GM23248 (cell line): ENCODE measurements around the gene SPP1. TPM values are rescaled to one million over a fixed set of nuclear protein-coding genes. Genes with fewer than 3 reads are reported as not detected.

Experiments used
- DNase-seq: peaks from one replicate; pipeline ENCODE4 v3.0.0-alpha.2; 2015
- H2AFZ ChIP-seq: fragments of 200-600 bp; sonication (generic); 2 replicates; pipeline ENCODE4 v1.6.1; 2016; ENCODE audit warnings: antibody characterized with exemption
- H3F3A ChIP-seq: fragments of 200-600 bp; sonication (generic); 2 replicates; pipeline ENCODE4 v1.6.1; 2016; ENCODE audit warnings: mild to moderate bottlenecking, antibody characterized with exemption, mixed run types; ENCODE audit not compliant: insufficient read depth
- H3K27ac ChIP-seq: fragments of 200-600 bp; sonication (generic); 2 replicates; pipeline ENCODE4 v1.5.1; 2016; ENCODE audit warnings: mild to moderate bottlenecking
- H3K27me3 ChIP-seq: fragments of 200-600 bp; sonication (generic); replicated peaks from 2 replicates; pipeline ENCODE4 v1.6.1; 2016; ENCODE audit warnings: mild to moderate bottlenecking; ENCODE audit not compliant: insufficient read depth
- H3K36me3 ChIP-seq: fragments of 200-600 bp; sonication (generic); 2 replicates; pipeline ENCODE4 v1.6.1; 2016; ENCODE audit warnings: low read depth, mild to moderate bottlenecking
- H3K4me1 ChIP-seq: fragments of 200-600 bp; sonication (generic); 2 replicates; pipeline ENCODE4 v1.6.1; 2016; ENCODE audit warnings: mild to moderate bottlenecking; ENCODE audit not compliant: insufficient read depth
- H3K4me2 ChIP-seq: fragments of 200-600 bp; sonication (generic); one replicate; pipeline ENCODE4 v1.6.1; 2016; ENCODE audit warnings: mild to moderate bottlenecking; ENCODE audit not compliant: unreplicated experiment
- H3K4me3 ChIP-seq: fragments of 200-600 bp; sonication (generic); 2 replicates; pipeline ENCODE4 v1.5.1; 2016; ENCODE audit warnings: mild to moderate bottlenecking
- H3K79me2 ChIP-seq: fragments of 200-600 bp; sonication (generic); 2 replicates; pipeline ENCODE4 v1.6.1; 2016; ENCODE audit warnings: mild to moderate bottlenecking; ENCODE audit not compliant: insufficient read depth
- H3K9ac ChIP-seq: fragments of 200-600 bp; sonication (generic); 2 replicates; pipeline ENCODE4 v1.6.1; 2016; ENCODE audit warnings: mild to moderate bottlenecking
- H3K9me2 ChIP-seq: fragments of 200-600 bp; sonication (generic); 2 replicates; pipeline ENCODE4 v1.6.1; 2016; ENCODE audit warnings: mixed run types, mild to moderate bottlenecking, moderate library complexity; ENCODE audit not compliant: insufficient read depth
- H3K9me3 ChIP-seq: fragments of 200-600 bp; sonication (generic); one replicate; pipeline ENCODE4 v1.6.1; 2017; ENCODE audit warnings: low read depth
- H4K20me1 ChIP-seq: fragments of 200-600 bp; sonication (generic); 2 replicates; pipeline ENCODE4 v1.6.0; 2016; ENCODE audit not compliant: insufficient read depth
- EZH2 ChIP-seq: fragments of 200-600 bp; sonication (generic); IDR thresholded peaks from 2 replicates; pipeline ENCODE4 v1.6.1; 2018; ENCODE audit warnings: antibody characterized with exemption, mild to moderate bottlenecking; ENCODE audit not compliant: insufficient read depth, poor library complexity, severe bottlenecking
- EZH2phosphoT487 ChIP-seq: fragments of 200-600 bp; sonication (generic); IDR thresholded peaks from 2 replicates; pipeline ENCODE4 v1.6.1; 2018; ENCODE audit warnings: antibody characterized with exemption, moderate library complexity, mild to moderate bottlenecking, low read depth; ENCODE audit not compliant: insufficient read depth
- WGBS, 2 experiments: methylation state at CpG; one replicate each; pipeline ENCODE4 v1.1.6; 2015 to 2017; ENCODE audit warnings: low lambda C conversion rate in 2 of 2, low coverage in 1 of 2; ENCODE audit errors: missing lambda C conversion rate in 2 of 2; 5-methylcytosine and 5-hydroxymethylcytosine counted together
- in situ Hi-C: fragments of 300-500 bp; cut with MboI; formaldehyde crosslinking; loops from 2 replicates; pipeline ENCODE4 v1.15.0; 2020
- polyA plus RNA-seq: library from polyadenylated mRNA; unstranded; fragments of >200 nt; fragmentation: Nextera tagmentation; extraction: Ambion mirVana; gene quantifications from 2 replicates; pipeline ENCODE4 v1.2.1, GENCODE V29; 2016
- small RNA-seq: library from RNA; depleted of rRNA; stranded (forward); fragments of <200 nt; gene quantifications from one replicate; pipeline ENCODE3, GENCODE V24; 2014; ENCODE audit warnings: low read depth, low replicate concordance
- total RNA-seq: library from RNA; depleted of rRNA; stranded (reverse); fragments of >200 nt; shearing (Covaris generic); gene quantifications from 2 replicates; pipeline ENCODE4 v1.2.3, GENCODE V29; 2014; rRNA removed

The SPP1 gene
- total and polyA plus RNA-seq, 2 experiments from 2014 or later, result 3.1 to 3.5 TPM

GRCh38 chr4:88027611-88028608, 52.4 kb downstream of the SPP1 start:
- WGBS, 2 experiments, result 25 to 32% methylated on average over 4 of the region's 4 CpGs
- peaks cover 32% of the 10 kb centered on the region for H3F3A ChIP-seq
- peak; percentile 90 for DNase-seq
- peak overlapping the region; percentile 81 for H3K27ac ChIP-seq
- peaks cover 17% of the 10 kb centered on the region for H3K36me3 ChIP-seq
- TF ChIP-seq EZH2 (no peak), EZH2phosphoT487 (no peak)
- no peaks in the 10 kb centered on the region for H4K20me1 ChIP-seq
- H3K4me2 ChIP-seq, result peak overlapping the region; percentile 56
- H3K4me1 ChIP-seq, result peaks cover 29% of the 10 kb centered on the region
- H3K4me3 ChIP-seq, result peak overlapping the region; percentile 35
- no peaks in the 10 kb centered on the region for H3K27me3 ChIP-seq
- no peaks in the 10 kb centered on the region for H3K9me2 ChIP-seq
- in situ Hi-C loops, result loop anchor here (25.0 kb wide), 1 partner anchor 484 kb away; the partner anchor contains the start of gene PYURF
- peak overlapping the region; percentile 40 for H3K9ac ChIP-seq
- H2AFZ ChIP-seq, result no peak overlapping the region
- H3K79me2 ChIP-seq, result peaks cover 84% of the 10 kb centered on the region
- no peaks in the 10 kb centered on the region for H3K9me3 ChIP-seq

GRCh38 chr4:88028946-88029345, 53.4 kb downstream of the SPP1 start:
- H4K20me1 ChIP-seq, result no peaks in the 10 kb centered on the region
- in situ Hi-C loops, result loop anchor here (25.0 kb wide), 1 partner anchor 483 kb away; the partner anchor contains the start of gene PYURF
- H2AFZ ChIP-seq, result no peak overlapping the region
- no peaks in the 10 kb centered on the region for H3K27me3 ChIP-seq
- H3K4me2 ChIP-seq, result peak overlapping the region; percentile 56
- H3K9ac ChIP-seq, result no peak overlapping the region
- peaks cover 21% of the 10 kb centered on the region for H3K36me3 ChIP-seq
- H3F3A ChIP-seq, result peaks cover 32% of the 10 kb centered on the region
- WGBS, 2 experiments, result 96 to 98% methylated on average over 3 of the region's 3 CpGs
- H3K27ac ChIP-seq, result peak overlapping the region; percentile 81
- H3K79me2 ChIP-seq, result peaks cover 78% of the 10 kb centered on the region
- no peaks in the 10 kb centered on the region for H3K9me2 ChIP-seq
- no peak overlapping the region for H3K4me3 ChIP-seq
- H3K9me3 ChIP-seq, result no peaks in the 10 kb centered on the region
- H3K4me1 ChIP-seq, result peaks cover 29% of the 10 kb centered on the region
- TF ChIP-seq EZH2phosphoT487, result no peak
- TF ChIP-seq EZH2, result no peak
- DNase-seq, result no peak

- in situ Hi-C loops, result loop anchor here (25.0 kb wide), 1 partner anchor 483 kb away; the partner anchor contains the start of gene PYURF
- peaks cover 21% of the 10 kb centered on the region for H3K36me3 ChIP-seq
- no peak overlapping the region for H3K9ac ChIP-seq
- H3F3A ChIP-seq, result peaks cover 32% of the 10 kb centered on the region
- no peak overlapping the region for H3K4me2 ChIP-seq
- no peak overlapping the region for H2AFZ ChIP-seq
- TF ChIP-seq EZH2phosphoT487 (no peak), EZH2 (no peak)
- no peak overlapping the region for H3K4me3 ChIP-seq
- H3K27me3 ChIP-seq, result no peaks in the 10 kb centered on the region
- DNase-seq, result peak; percentile 32
- peaks cover 29% of the 10 kb centered on the region for H3K4me1 ChIP-seq
- no peaks in the 10 kb centered on the region for H4K20me1 ChIP-seq
- H3K27ac ChIP-seq, result peak overlapping the region; percentile 22; the same call in 1 of the 2 replicates
- 69 to 74% methylated on average over 3 of the region's 3 CpGs for WGBS, 2 experiments
- H3K79me2 ChIP-seq, result peaks cover 82% of the 10 kb centered on the region
- H3K9me2 ChIP-seq, result no peaks in the 10 kb centered on the region
- H3K9me3 ChIP-seq, result no peaks in the 10 kb centered on the region
Measured at GRCh38 chr4:88029556-88029955, 54.0 kb downstream of the SPP1 start.

GRCh38 chr4:88030565-88031310, 55.2 kb downstream of the SPP1 start:
- in situ Hi-C loops, result loop anchor here (25.0 kb wide), 1 partner anchor 482 kb away; the partner anchor contains the start of gene PYURF
- Histone ChIP-seq H3K9me3 (no peaks in the 10 kb centered on the region), H2AFZ (no peak overlapping the region), H3F3A (peaks cover 32% of the 10 kb centered on the region), H3K27me3 (no peaks in the 10 kb centered on the region), H3K4me3 (no peak overlapping the region), H3K27ac (no peak overlapping the region), H3K9me2 (no peaks in the 10 kb centered on the region), H3K4me2 (no peak overlapping the region), H3K36me3 (peaks cover 19% of the 10 kb centered on the region), H3K4me1 (peaks cover 29% of the 10 kb centered on the region), H4K20me1 (no peaks in the 10 kb centered on the region), H3K9ac (no peak overlapping the region), H3K79me2 (peaks cover 70% of the 10 kb centered on the region)
- TF ChIP-seq EZH2phosphoT487, result no peak
- no peak for TF ChIP-seq EZH2
- DNase-seq, result no peak
- WGBS, 2 experiments, result 82 to 84% methylated on average over 12 of the region's 12 CpGs

Small RNA genes lying within 50 kb of the gene (small RNA-seq; reads per million reads assigned to genes)
- gene RNU1-36P, result not detected

Other genes with a start within 250 kb of the SPP1 start
- gene IBSP, start 176.2 kb upstream of the SPP1 start, total RNA-seq, result not detected in 2 replicates
- gene IBSP, start 176.2 kb upstream of the SPP1 start, polyA plus RNA-seq, result not detected in 2 replicates
- not detected in 2 replicates for gene MEPE, start 142.7 kb upstream of the SPP1 start, total RNA-seq
- gene MEPE, start 142.7 kb upstream of the SPP1 start, polyA plus RNA-seq, result not detected in 2 replicates
- gene PKD2, start 31.9 kb downstream of the SPP1 start, total RNA-seq, result 125 and 136 TPM in 2 replicates
- gene PKD2, start 31.9 kb downstream of the SPP1 start, polyA plus RNA-seq, result 33.0 and 35.0 TPM in 2 replicates
- gene ABCG2, start 182.9 kb downstream of the SPP1 start, total RNA-seq, result 0.11 and 0.76 TPM in 2 replicates
- gene ABCG2, start 182.9 kb downstream of the SPP1 start, polyA plus RNA-seq, result 0.05 and 0.14 TPM in 2 replicates